GM19023 (cell line): Measurements from ENCODE around the gene REXO5.

Source experiments
- ATAC-seq: cut with Tn5 transposase; IDR thresholded peaks from one replicate; pipeline ENCODE4 v1.9.1; 2021; ENCODE audit warnings: mild to moderate bottlenecking, moderate library complexity; ENCODE audit not compliant: unreplicated experiment

REXO5 gene

DNA sequence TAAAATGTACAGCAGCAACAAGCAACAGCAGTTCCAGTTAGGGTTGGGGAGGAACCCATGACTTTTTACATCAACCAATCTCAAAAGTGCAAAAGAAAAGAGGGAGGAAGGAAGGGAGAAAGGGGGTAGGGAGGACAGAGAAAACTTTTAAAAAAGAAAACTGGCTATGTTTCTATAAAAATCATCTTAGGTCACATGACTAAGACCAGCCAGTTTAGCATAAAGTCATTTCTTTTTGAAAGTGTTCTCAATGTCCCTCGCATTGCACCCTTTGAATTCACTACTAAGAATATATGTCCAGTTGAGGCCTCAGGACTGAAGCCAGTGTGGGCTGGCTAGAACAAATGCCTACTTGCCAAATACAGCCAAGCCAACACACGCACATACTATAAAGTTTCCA lies 64.9 kb downstream of the REXO5 start:
- no peak for ATAC-seq

DNA sequence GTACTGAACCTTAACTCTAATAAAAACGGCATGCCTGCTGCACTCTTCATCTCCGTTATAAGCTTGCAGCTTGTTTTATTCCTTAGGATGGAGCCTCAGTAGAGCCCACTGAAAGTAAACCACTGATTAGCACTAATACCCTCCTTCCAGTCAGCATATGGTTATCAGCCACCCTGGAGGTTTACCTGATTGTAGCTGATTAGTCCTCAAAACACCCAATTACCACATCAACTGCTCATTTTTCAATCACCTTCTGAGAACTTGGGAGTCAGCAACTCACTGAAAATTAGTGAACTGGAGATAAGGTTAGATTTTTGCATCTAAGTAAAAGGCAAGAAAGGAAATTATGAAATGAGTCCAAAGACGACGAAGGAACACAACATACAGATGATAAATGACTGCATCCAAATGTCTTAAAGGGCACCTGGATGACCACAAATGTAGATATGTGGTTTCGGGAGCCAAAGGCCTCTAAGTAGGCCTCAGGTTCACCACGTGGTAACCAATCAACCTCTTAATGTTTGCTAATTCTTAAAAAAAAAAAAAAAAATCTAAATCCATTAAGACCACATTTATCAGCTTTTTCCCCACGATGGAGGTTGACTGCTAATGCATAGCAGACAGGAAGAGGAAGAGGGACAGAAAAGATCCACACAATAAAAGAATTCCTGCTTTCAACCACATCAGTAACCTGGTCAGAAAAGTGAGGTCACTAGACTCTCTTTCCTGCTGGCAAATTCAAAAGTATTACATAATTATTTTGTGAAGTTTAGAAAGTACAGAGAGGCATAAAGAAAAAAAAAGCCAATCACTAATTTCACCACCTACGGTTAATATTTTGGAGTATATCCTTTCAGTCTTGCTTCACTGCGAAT lies 65.9 kb downstream of the REXO5 start:
- no peak for ATAC-seq

DNA sequence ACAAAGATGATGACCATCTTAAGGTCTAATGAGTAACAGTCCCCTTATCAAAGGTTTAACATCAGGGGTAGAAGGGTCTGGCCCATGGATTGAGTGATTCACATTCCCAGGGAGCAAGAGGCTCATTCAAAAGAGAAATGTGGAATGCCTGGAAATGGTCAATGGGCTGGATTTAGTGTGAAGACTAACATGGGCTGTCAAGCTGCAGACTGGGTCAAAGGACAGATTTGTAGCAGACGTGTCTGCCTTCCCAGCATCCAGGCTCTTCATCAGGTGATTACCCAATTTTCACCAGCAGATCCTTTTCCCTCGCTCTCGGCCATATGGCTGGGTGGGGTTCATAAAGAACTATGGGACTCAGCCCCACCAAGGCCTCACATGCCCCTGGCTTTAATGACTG lies 67.0 kb downstream of the REXO5 start:
- ATAC-seq, result no peak

DNA sequence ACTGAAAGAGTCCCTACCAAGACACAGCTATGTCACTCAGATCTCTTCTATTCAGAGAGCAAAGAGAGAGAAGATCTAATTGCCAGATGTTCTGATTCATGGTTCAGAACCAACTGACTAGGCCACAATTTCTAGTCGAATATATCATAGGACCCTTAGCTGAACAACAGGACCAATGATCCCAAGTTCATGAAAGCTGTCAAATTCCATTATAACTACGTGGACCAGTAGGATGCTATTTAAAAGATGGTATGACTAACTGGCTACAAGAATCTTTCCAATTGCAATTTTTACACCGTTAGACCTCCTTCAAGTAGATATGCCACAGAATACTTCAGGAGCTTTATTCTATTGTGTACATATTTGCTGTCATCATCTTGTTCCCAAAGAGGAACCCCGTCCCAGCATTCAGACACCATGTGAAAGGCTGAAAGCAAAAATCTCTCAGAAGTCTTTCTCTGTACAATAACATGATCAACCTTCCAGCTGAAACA lies 67.8 kb downstream of the REXO5 start:
- no peak for ATAC-seq

DNA sequence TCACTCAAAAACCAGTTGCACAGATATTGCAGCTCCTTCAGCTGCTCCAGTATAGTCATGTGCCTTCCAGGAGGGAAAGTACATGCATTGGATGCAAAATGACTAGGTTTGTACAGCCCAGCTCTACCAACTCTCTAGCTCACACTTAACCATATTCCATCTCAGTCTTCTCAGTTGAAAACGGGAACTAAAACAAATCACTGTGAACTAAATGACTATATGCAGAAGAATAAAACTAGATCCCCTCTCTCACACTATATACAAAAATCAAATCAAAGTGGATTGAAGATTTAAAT lies 69.0 kb downstream of the REXO5 start:
- no peak for ATAC-seq

DNA sequence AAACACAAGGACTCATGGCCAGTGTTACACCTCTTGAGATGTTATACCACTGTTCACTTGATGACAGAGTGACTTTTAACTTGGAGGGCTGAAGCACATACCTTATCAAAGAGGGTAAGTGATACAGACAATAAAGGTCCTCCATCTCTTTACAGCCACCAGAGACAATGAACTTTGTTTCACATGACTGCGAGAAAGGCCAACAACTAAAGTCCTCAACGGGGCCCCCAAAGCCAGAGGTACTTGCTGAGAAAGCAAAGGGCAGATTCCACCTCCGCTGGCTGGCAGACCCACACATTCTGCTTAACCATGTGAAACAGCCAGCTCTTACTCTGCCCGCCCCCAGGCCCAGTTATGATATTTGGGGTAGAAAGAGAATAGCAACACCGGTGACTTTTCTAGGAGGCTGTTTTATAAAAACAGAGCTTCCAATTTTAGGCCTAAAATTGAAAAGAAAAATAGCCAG lies 72.4 kb downstream of the REXO5 start:
- ATAC-seq, result no peak

DNA sequence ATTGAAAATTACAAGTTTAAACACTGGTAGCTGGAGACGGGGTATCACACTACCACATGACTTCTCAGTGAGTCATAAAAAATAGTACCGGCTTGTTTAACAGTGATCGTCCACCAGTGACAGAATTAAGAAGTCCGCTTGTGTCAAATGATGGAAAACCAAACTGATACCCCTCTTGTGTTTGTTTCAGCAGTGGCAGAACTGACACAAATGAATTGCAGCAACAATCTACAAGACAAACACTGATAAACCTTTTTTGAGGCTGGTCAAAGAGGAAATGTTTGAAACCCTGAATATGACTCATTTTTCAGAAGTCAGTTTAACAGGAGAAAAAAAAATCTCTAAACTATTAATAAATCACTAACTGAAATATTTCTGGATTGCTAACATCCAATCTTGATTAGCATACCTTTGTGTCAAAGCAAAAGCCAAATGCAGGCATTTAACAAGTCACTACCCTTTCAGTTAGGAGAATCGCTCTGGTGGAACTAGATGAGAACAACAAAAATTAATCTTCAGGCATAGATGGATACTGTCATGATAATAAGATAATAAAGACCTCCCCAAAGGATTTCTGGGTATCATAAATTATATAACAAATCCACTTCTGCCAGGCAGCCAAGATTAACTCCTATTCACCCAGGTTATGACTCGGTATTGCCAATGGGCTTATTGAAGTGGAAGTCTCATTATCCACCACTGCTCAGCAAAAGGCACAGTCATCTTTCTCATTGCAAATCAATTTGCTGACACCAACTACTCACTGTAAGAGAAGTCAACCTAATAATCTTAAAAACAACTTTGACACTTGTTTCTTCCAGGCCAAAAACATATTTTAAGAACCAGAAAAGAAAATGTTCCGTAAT lies 73.1 kb downstream of the REXO5 start:
- no peak for ATAC-seq

DNA sequence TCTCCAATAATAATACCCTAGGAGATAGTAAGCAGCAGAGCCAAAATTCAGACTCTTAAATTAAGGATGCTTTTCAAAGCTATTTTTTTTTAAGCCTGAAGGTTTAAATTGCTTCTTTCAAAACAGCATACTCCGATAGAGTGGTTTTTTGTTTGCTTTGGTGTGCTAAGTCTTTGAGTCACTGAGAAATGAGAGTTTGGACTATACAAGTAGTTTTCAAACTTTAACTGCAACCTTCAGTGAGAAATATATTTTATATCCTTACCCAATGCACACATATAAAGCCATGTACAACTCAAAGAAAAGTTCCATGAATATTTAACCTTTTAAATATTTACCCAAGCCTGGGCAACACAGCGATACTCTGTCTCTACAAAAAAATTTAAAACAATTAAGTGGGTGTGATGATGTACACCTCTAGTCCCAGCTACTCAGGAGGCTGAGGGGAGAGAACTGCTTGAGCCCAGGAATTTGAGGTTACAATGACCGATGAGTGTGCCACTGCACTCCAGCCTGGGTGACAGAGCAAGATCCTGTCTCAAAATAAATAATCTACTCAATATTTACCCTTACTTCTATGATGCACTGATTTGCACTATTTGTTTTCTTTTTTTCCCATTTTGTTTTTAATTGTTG lies 74.7 kb downstream of the REXO5 start:
- no peak for ATAC-seq

DNA sequence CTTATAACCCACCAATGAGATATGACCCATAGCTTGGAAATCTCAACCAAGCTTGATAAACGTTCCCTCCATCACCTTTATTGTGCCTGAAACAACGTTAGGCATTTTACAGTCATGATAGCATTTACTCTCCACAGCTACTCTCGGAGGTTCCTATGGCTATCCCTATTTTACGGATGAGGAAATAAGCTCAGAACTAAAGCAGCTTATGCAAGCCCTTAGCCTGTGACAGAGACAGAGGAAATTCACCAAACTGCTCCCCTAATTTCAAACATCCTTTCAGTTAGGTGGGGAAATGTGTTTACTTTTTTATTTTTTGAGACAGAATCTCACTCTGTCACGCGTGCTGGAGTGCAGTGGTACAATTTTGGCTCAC lies 75.2 kb downstream of the REXO5 start:
- ATAC-seq, result no peak

DNA sequence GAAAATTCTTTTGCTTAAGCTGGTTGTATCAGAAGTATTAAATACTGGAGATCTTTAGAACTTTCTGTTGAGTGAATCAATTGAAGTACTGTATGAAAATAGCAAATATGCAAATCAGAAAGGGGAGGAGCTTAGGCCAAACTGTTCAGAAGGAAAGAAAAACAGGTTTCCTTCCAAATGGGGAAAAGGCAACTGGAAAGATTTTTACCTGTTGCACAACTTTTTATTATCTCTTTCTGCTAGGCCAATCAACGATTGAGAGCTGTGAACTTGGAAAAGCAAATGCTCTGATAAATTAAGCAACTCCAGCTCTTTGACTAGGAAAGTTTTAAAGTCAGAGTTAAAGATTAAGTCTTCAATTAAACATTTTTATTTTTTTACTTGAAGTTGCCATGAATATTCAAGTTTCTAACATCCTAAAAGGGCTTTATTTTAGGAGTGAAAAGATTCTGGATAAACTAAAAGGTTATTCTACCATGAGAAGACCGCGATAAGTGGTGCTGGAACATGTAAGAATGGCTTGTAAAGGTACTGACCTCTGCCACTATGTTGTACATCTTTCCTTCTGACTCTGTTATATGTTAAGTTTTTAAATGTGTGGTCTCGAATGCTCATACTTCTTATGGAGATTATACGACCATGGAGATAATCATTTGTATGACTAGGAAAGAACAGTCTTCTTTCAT lies 77.4 kb downstream of the REXO5 start:
- no peak for ATAC-seq

DNA sequence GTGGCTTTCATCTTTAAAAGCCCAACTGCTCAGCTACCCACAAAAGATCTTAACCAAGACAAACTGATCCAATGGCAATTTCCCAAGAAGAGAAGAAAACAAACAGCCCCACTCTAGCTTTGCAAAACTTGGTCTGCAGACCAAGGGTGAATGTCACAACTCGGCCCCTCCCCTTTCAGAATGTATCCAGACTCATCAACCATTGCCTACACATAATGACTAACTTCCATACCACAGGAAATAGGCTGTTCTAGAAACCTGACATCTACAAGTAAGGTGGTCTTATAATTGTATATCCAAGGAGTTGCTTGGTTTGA lies 77.9 kb downstream of the REXO5 start:
- ATAC-seq, result no peak

DNA sequence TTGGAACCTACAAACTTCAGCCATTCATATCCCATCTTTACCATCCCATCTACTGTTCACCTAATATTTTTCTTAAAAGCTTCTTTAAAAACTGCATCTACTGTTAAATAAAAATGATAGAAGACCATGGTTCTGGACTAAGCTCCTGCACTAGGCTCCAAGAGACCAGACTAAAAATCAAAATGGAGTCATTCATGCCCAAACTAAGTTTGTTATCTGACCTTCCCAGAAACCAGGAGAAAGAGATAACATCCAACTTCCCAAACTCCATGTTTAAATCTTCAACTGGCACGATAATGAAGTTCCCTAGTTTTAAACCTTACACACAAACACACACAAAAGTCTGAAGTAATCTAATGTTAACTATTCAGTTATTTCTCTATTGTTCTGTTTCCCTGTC lies 80.0 kb downstream of the REXO5 start:
- no peak for ATAC-seq

DNA sequence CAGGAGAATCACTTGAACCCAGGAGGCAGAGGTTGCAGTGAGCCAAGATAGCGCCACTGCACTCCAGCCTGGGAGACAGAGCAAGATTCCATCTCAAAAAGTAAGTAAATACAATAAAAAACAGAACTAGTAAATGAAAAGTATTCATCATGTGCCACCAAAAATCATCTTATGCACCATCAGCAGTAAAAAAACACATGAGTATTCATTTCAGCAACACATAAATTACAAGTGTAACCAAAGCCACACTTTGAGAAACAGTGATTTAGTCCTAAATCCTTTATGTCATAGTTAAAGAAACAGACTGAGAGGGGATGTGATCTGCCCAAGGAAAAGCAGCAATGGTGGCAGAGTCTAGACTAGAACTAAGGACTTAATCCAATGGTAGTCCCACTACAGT lies 80.9 kb downstream of the REXO5 start:
- no peak for ATAC-seq

DNA sequence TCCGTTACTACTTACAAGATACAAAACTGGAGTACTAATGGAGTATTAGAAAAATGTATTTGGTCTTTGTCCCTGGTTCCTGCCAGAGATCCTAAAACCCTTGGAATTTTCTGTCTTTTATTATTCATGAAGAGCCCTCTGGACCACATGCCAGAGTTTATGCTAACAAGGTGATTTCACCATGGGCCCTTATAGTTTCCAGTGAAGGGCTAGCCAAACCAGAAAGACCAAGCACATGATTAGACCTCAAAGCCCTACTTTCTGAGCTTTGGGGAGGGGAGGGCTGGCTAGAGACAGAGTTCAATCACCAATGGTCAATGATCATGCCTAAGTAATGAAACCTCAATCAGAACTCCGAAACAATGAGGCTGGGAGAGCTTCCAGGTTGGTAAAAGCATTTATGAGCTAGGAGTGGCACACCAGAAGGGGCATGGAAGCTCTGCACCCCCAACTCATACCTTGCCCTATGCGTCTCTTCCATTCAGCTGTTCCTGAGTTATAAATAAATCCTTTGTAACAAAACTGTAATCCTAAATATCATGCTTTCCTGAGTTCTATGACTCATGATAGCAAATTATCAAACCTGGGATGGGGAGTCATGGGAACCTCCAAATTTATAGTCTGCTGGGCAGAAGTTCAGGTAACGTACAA lies 83.4 kb downstream of the REXO5 start:
- ATAC-seq, result no peak

DNA sequence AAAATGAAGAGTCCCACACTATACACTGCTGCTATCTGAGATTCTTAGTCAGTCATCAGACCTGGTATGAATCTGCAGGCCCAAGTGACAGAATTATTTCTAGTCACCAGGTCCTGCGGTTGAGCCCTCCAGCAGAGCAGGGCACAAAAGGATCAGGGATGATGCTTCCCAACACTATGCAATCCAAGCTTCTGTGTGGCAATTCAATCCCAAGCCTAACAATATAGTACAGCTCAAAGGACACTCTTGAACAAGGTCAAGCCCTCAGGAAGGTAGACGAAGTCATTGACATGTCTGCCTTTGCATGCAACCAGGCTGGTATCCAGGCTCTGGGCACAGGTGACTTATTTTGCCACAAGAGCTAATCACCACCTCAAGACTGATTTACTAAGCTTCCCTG lies 88.1 kb downstream of the REXO5 start:
- no peak for ATAC-seq

DNA sequence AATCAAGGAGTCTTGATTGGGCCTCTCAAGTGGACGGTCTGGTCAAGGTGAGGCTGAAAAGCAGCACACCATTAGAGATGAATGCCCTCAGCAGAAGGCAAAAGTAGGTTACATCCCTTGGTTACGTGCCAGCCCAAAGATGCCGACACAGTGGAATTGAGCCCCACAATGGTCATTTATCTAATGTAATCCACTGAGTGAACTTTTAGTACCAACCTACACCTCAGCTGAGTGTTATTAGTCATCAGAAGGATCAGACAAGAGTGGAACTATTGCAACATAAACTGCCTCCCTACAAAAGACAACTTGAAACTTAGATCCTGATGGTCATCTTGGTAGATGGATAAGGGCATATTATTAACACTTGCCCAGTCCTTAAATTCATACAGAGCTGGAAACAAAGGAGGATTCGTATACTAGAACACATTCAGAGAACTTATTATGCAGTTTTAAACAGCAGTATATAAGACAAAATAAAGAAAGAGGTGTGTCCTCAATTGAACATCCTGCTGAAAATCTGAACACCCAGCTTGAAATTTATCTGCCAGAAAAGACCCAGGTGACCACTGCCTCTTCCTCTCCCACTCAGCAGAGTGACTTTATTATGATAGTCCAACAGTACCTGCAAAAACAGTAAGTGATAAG lies 91.0 kb downstream of the REXO5 start:
- ATAC-seq, result no peak

DNA sequence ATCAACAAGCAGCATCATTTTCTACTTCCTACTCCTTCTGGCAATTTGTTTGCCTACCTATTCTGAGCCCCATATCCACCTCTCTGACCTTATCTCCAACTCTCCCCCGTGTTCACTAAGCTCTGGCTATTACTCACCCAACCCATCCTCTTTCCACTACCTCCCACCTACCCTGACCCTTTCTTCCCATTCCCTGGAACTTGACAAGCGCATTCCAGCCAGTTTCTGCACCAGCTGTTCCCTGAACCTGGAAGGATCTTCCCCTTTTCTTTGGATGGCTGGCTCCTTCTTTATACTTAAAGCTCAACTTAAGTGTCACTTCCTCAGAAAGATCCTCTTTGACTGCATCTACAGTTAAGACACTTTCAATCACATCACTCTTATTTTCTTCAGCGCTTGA lies 91.6 kb downstream of the REXO5 start:
- ATAC-seq, result no peak

DNA sequence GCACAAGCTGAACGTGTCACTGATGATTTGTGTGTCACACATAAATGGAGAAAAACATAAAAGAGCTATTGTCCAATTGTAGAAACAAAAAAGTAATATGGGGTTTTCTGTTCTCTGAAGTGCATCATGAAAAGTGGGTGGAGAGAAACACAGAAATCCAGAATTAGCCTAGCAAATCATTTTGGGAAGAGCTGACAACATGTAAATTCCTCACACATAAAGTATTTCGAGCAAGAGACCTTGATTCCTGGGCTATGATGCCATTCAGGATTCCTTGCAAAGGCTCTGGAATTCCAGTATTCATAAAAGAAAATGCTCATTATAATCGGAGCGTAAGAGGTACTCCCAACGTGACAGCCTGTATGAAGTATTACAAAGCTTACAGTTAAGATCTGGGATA lies 92.7 kb downstream of the REXO5 start:
- ATAC-seq, result no peak
